Neuronal stem cell (in vitro differentiated cells): ENCODE measurements around the gene PLCL2.

Experiments used
- DNase-seq: peaks from one replicate; pipeline ENCODE4 v3.0.0-alpha.2; 2013; ENCODE audit warnings: low spot score
- H2AFZ ChIP-seq: one replicate; pipeline ENCODE4 v1.6.1; 2013; ENCODE audit warnings: mild to moderate bottlenecking, low read length, inconsistent platforms
- H2AK5ac ChIP-seq: 2 replicates; pipeline ENCODE4 v1.6.1; 2013; ENCODE audit warnings: low read depth, mild to moderate bottlenecking, inconsistent platforms, low read length, moderate library complexity, mixed read lengths
- H2BK120ac ChIP-seq: 2 replicates; pipeline ENCODE4 v1.6.1; 2013; ENCODE audit warnings: low read depth, mild to moderate bottlenecking, inconsistent platforms, low read length, moderate library complexity, mixed read lengths
- H2BK12ac ChIP-seq: one replicate; pipeline ENCODE4 v1.6.1; 2013; ENCODE audit warnings: low read length, inconsistent platforms
- H2BK15ac ChIP-seq: 2 replicates; pipeline ENCODE4 v1.6.1; 2013; ENCODE audit warnings: mild to moderate bottlenecking, low read length, inconsistent platforms, mixed read lengths
- H2BK5ac ChIP-seq: one replicate; pipeline ENCODE4 v1.6.1; 2013; ENCODE audit warnings: inconsistent platforms, mild to moderate bottlenecking, low read length, moderate library complexity
- H3K14ac ChIP-seq: one replicate; pipeline ENCODE4 v1.6.1; 2013; ENCODE audit warnings: low read length, inconsistent platforms
- H3K18ac ChIP-seq: 2 replicates; pipeline ENCODE4 v1.6.1; 2013; ENCODE audit warnings: low read length, inconsistent platforms
- H3K23ac ChIP-seq: 2 replicates; pipeline ENCODE4 v1.6.1; 2013; ENCODE audit warnings: low read depth, mild to moderate bottlenecking, mixed read lengths, low read length, inconsistent platforms; ENCODE audit not compliant: poor library complexity
- H3K27ac ChIP-seq: replicated peaks from 3 replicates; pipeline ENCODE4 v1.5.1; 2013; ENCODE audit warnings: low read length, inconsistent platforms
- H3K27me3 ChIP-seq, 3 experiments: 2 replicates each; pipeline ENCODE4 v1.6.1; 2013; ENCODE audit warnings: low read length in 3 of 3, mild to moderate bottlenecking in 2 of 3, inconsistent platforms in 1 of 3, low read depth in 1 of 3, mixed read lengths in 1 of 3, moderate library complexity in 1 of 3; ENCODE audit not compliant: control insufficient read depth in 3 of 3, insufficient read depth in 3 of 3
- H3K36me3 ChIP-seq, 2 donors: replicated peaks in 1 of 2; 2 replicates each; pipeline ENCODE4 v1.6.1; 2013; ENCODE audit warnings: low read length in 2 of 2; ENCODE audit not compliant: control insufficient read depth in 2 of 2, insufficient read depth in 2 of 2
- H3K4ac ChIP-seq: 2 replicates; pipeline ENCODE4 v1.6.1; 2013; ENCODE audit warnings: inconsistent platforms, mild to moderate bottlenecking, low read length, moderate library complexity
- H3K4me1 ChIP-seq, 2 donors: 1 replicate in 1 of 2; 2 replicates in 1 of 2; pipeline ENCODE4 v1.6.1; 2013; ENCODE audit warnings: low read length in 2 of 2, low read depth in 1 of 2; ENCODE audit not compliant: control insufficient read depth in 2 of 2, insufficient read depth in 1 of 2
- H3K4me2 ChIP-seq: one replicate; pipeline ENCODE4 v1.6.1; 2013; ENCODE audit warnings: mild to moderate bottlenecking, low read length, inconsistent platforms; ENCODE audit not compliant: insufficient read depth, poor library complexity, severe bottlenecking
- H3K4me3 ChIP-seq, 2 donors: 2 replicates each; pipeline ENCODE4 v1.5.1; 2013; ENCODE audit warnings: low read length in 2 of 2, mild to moderate bottlenecking in 2 of 2, inconsistent platforms in 1 of 2, moderate library complexity in 1 of 2
- H3K79me1 ChIP-seq: one replicate; pipeline ENCODE4 v1.6.1; 2013; ENCODE audit warnings: low read depth, mild to moderate bottlenecking, inconsistent platforms, low read length, moderate library complexity
- H3K9ac ChIP-seq: one replicate; pipeline ENCODE4 v1.6.1; 2013; ENCODE audit warnings: mild to moderate bottlenecking, low read depth, low read length, inconsistent platforms; ENCODE audit not compliant: poor library complexity
- H3K9me3 ChIP-seq, 2 donors: replicated peaks in 1 of 2; 2 replicates each; pipeline versions ENCODE3 to v1.6.1; 2013; ENCODE audit warnings: low read length in 2 of 2, mild to moderate bottlenecking in 2 of 2, inconsistent platforms in 1 of 2, low read depth in 1 of 2, mixed read lengths in 1 of 2, moderate library complexity in 1 of 2; ENCODE audit not compliant: control insufficient read depth in 2 of 2, insufficient read depth in 1 of 2
- H4K8ac ChIP-seq: one replicate; pipeline ENCODE4 v1.6.1; 2013; ENCODE audit warnings: low read depth, mild to moderate bottlenecking, inconsistent platforms, low read length, moderate library complexity
- H4K91ac ChIP-seq: one replicate; pipeline ENCODE4 v1.6.1; 2013; ENCODE audit warnings: low read length, low read depth, mild to moderate bottlenecking, inconsistent platforms; ENCODE audit not compliant: poor library complexity
- WGBS, 2 donors: extraction: QIAGEN DNeasy Blood & Tissue Kit; methylation state at CpG; one replicate each; pipeline ENCODE4 v1.1.7; 2013; ENCODE audit warnings: missing lambda C conversion rate in 2 of 2, mixed read lengths in 1 of 2; ENCODE audit not compliant: insufficient read length in 2 of 2, insufficient replicate concordance in 1 of 2; ENCODE audit errors: extremely low coverage in 2 of 2; 5-methylcytosine and 5-hydroxymethylcytosine counted together

The PLCL2 gene

GRCh38 chr3:16910207-16910606, 25.5 kb downstream of the PLCL2 start:
- Histone ChIP-seq H3K27me3 (no peaks in the 10 kb centered on the region), H3K36me3 (no peaks in the 10 kb centered on the region), H2AFZ (no peak overlapping the region), H2BK5ac (no peak overlapping the region), H3K4ac (no peak overlapping the region), H3K23ac (no peak overlapping the region), H3K79me1 (no peaks in the 10 kb centered on the region), H4K8ac (no peak overlapping the region), H2BK15ac (no peak overlapping the region), H3K27ac (no peak overlapping the region), H3K4me3 (no peak overlapping the region), H3K4me2 (no peak overlapping the region), H4K91ac (no peak overlapping the region), H2BK120ac (no peak overlapping the region), H3K9me3 (no peaks in the 10 kb centered on the region), H2BK12ac (no peak overlapping the region), H3K9ac (no peak overlapping the region), H3K18ac (no peak overlapping the region), H2AK5ac (no peak overlapping the region), H3K4me1 (peaks cover 0 to 2% of the 10 kb centered on the region in 2 donors), H3K14ac (no peak overlapping the region)
- no peak for DNase-seq
- WGBS, 2 donors, result no CpG with 5 or more reads among the region's 3 CpGs

- Histone ChIP-seq H3K14ac (no peak overlapping the region), H3K4me1 (peaks cover 2 to 5% of the 10 kb centered on the region in 2 donors), H3K27me3 (no peaks in the 10 kb centered on the region), H3K79me1 (no peaks in the 10 kb centered on the region), H3K4me2 (no peak overlapping the region), H3K18ac (no peak overlapping the region), H2BK12ac (no peak overlapping the region), H3K9me3 (no peaks in the 10 kb centered on the region), H2BK120ac (no peak overlapping the region), H3K4ac (no peak overlapping the region), H3K23ac (no peak overlapping the region), H2BK15ac (no peak overlapping the region), H4K91ac (no peak overlapping the region), H3K36me3 (no peaks in the 10 kb centered on the region), H2AFZ (no peak overlapping the region), H2AK5ac (no peak overlapping the region), H4K8ac (no peak overlapping the region), H3K9ac (no peak overlapping the region), H3K4me3 (no peak overlapping the region), H2BK5ac (no peak overlapping the region), H3K27ac (no peak overlapping the region)
- no peak for DNase-seq
- no CpG with 5 or more reads among the region's 2 CpGs for WGBS, 2 donors
These were observed 27.2 kb downstream of the PLCL2 start for GRCh38 chr3:16911916-16912315.

GRCh38 chr3:16912400-16913263, 27.9 kb downstream of the PLCL2 start:
- H3K14ac ChIP-seq, result no peak overlapping the region
- H3K4ac ChIP-seq, result no peak overlapping the region
- no peaks in the 10 kb centered on the region for H3K27me3 ChIP-seq
- H2AFZ ChIP-seq, result no peak overlapping the region
- no CpG with 5 or more reads among the region's 3 CpGs for WGBS, 2 donors
- H3K18ac ChIP-seq, result no peak overlapping the region
- no peak overlapping the region for H2BK15ac ChIP-seq
- H2BK120ac ChIP-seq, result no peak overlapping the region
- no peak overlapping the region for H3K4me2 ChIP-seq
- H2BK5ac ChIP-seq, result no peak overlapping the region
- H3K4me3 ChIP-seq, result no peak overlapping the region
- H3K9me3 ChIP-seq, result no peaks in the 10 kb centered on the region
- no peak overlapping the region for H3K27ac ChIP-seq
- H2BK12ac ChIP-seq, result no peak overlapping the region
- H3K23ac ChIP-seq, result no peak overlapping the region
- H3K9ac ChIP-seq, result no peak overlapping the region
- H2AK5ac ChIP-seq, result no peak overlapping the region
- no peak for DNase-seq
- H3K79me1 ChIP-seq, result no peaks in the 10 kb centered on the region
- no peaks in the 10 kb centered on the region for H3K36me3 ChIP-seq
- no peak overlapping the region for H4K91ac ChIP-seq
- H3K4me1 ChIP-seq, result peaks cover 2 to 12% of the 10 kb centered on the region in 2 donors
- H4K8ac ChIP-seq, result no peak overlapping the region

- Histone ChIP-seq H4K91ac (no peak overlapping the region), H3K9me3 (no peaks in the 10 kb centered on the region), H3K14ac (no peak overlapping the region), H3K79me1 (no peaks in the 10 kb centered on the region), H2AFZ (no peak overlapping the region), H3K27me3 (no peaks in the 10 kb centered on the region), H3K4ac (no peak overlapping the region), H2BK120ac (no peak overlapping the region), H3K18ac (no peak overlapping the region), H2BK15ac (no peak overlapping the region), H3K4me2 (no peak overlapping the region), H4K8ac (no peak overlapping the region), H3K36me3 (no peaks in the 10 kb centered on the region), H3K23ac (no peak overlapping the region), H3K4me3 (no peak overlapping the region), H2BK12ac (no peak overlapping the region), H2AK5ac (no peak overlapping the region), H3K27ac (no peak overlapping the region), H2BK5ac (no peak overlapping the region), H3K4me1 (peaks cover 2 to 13% of the 10 kb centered on the region in 2 donors), H3K9ac (no peak overlapping the region)
- no peak for DNase-seq
- WGBS, 2 donors, result no CpG with 5 or more reads among the region's 2 CpGs
These were observed 28.5 kb downstream of the PLCL2 start for GRCh38 chr3:16913264-16913580.
